HepG2 (cell line): ENCODE data around the gene SAMD14. TPM values are rescaled to one million over a fixed set of nuclear protein-coding genes. Genes with fewer than 3 reads are reported as not detected.

Experiments
- ATAC-seq: fragments of 200-7000 bp; cut with Tn5 transposase; 3 replicates; pipeline ENCODE4 v1.9.1; 2020; ENCODE audit warnings: mild to moderate bottlenecking, moderate library complexity
- BruUV-seq: library from RNA; stranded (reverse); fragments of 400-500 nt; replicated peaks from 2 replicates; lab custom pipeline; 2021; lab: Mats Ljungman, UMichigan
- CTCF ChIA-PET: fragments of 300-600 bp; formaldehyde crosslinking; extraction: SDS; loops from one replicate; lab custom pipeline; 2021; ENCODE audit warnings: low total read pairs, inconsistent platforms, low intra/inter-chr PET ratio; lab: Yijun Ruan, JAX
- POLR2A ChIA-PET: fragments of 350-600 bp; sonication (Branson Sonifier 250); formaldehyde crosslinking; loops from one replicate; lab custom pipeline; 2020; ENCODE audit warnings: antibody characterized with exemption, inconsistent platforms; lab: Yijun Ruan, JAX
- DNase-seq: peaks from one replicate; pipeline ENCODE4 v3.0.0-alpha.2; 2015; ENCODE audit warnings: low spot score
- FAIRE-seq: peaks from 3 replicates; lab custom pipeline; 2011; peaks lifted over from hg19 to GRCh38; lab: Jason Lieb, UNC
- H2AFZ ChIP-seq: one replicate; pipeline ENCODE4 v1.6.1; 2011; ENCODE audit warnings: low read length, inconsistent platforms
- H3K27ac ChIP-seq: fragments of 300-600 bp; 3 replicates; pipeline ENCODE4 v1.8.0; 2011; ENCODE audit warnings: mixed run types, mild to moderate bottlenecking, mixed read lengths, low read length, inconsistent platforms; ENCODE audit not compliant: insufficient read depth; ENCODE audit errors: extremely low read length
- H3K27me3 ChIP-seq, 2 experiments: fragments of 200-600 bp in 1 of 2; 2 replicates in 1 of 2; 3 replicates in 1 of 2; pipeline versions ENCODE4 v1.6.0 to v1.8.0; 2011; ENCODE audit warnings: low read length in 2 of 2, mild to moderate bottlenecking in 2 of 2, moderate library complexity in 2 of 2, inconsistent platforms in 1 of 2; ENCODE audit not compliant: insufficient read depth in 2 of 2, control insufficient read depth in 1 of 2
- H3K36me3 ChIP-seq, 2 experiments: fragments of 200-600 bp in 1 of 2; replicated peaks in 1 of 2; 2 replicates in 1 of 2; 3 replicates in 1 of 2; pipeline versions ENCODE4 v1.5.1 to v1.8.0; 2011; ENCODE audit warnings: low read length in 2 of 2, inconsistent platforms in 1 of 2; ENCODE audit not compliant: insufficient read depth in 2 of 2, control insufficient read depth in 1 of 2
- H3K4me1 ChIP-seq: 2 replicates; pipeline ENCODE4 v1.5.1; 2012; ENCODE audit warnings: low read length, inconsistent platforms; ENCODE audit not compliant: insufficient read depth
- H3K4me2 ChIP-seq: 2 replicates; pipeline ENCODE4 v1.6.0; 2011; ENCODE audit warnings: low read depth, low read length, inconsistent platforms
- H3K4me3 ChIP-seq, 3 experiments: fragments of 200-600 bp in 1 of 3; sonication (generic), shearing (Covaris generic) in 1 of 3; replicated peaks in 1 of 3; 2 replicates each; pipeline ENCODE4 v1.5.1; 2011 to 2016; ENCODE audit warnings: low read length in 3 of 3, inconsistent platforms in 2 of 3, low read depth in 2 of 3, mild to moderate bottlenecking in 2 of 3, control low read depth in 1 of 3, mixed read lengths in 1 of 3; ENCODE audit not compliant: insufficient read depth in 1 of 3
- H3K79me2 ChIP-seq: one replicate; pipeline ENCODE4 v1.6.1; 2011; ENCODE audit warnings: low read length, inconsistent platforms; ENCODE audit not compliant: insufficient read depth
- H3K9ac ChIP-seq: 2 replicates; pipeline ENCODE4 v1.6.0; 2011; ENCODE audit warnings: mild to moderate bottlenecking, low read depth, low read length, inconsistent platforms; ENCODE audit not compliant: insufficient read depth
- H3K9me3 ChIP-seq: 2 replicates; pipeline ENCODE4 v1.5.1; 2012; ENCODE audit warnings: mild to moderate bottlenecking, low read length
- H4K20me1 ChIP-seq: 2 replicates; pipeline ENCODE4 v1.6.0; 2011; ENCODE audit warnings: inconsistent platforms, mild to moderate bottlenecking, low read length, moderate library complexity; ENCODE audit not compliant: insufficient read depth
- CCDC6 ChIP-seq: sonication (generic); formaldehyde crosslinking; IDR thresholded peaks from 2 replicates; pipeline ENCODE4 v1.8.1; 2022; ENCODE audit warnings: mild to moderate bottlenecking, missing genetic modification reagents, moderate library complexity
- GABPA ChIP-seq, 2 experiments: IDR thresholded peaks; 2 replicates each; pipeline ENCODE4 v1.6.1; 2011 to 2016; ENCODE audit warnings: low read depth in 2 of 2, low read length in 1 of 2, missing biosample characterization in 1 of 2, missing genetic modification characterization in 1 of 2
- MIER2 ChIP-seq: IDR thresholded peaks from 2 replicates; pipeline ENCODE4 v1.6.1; 2016; ENCODE audit warnings: missing biosample characterization, missing genetic modification reagents
- NFKB2 ChIP-seq: sonication (generic); formaldehyde crosslinking; IDR thresholded peaks from 2 replicates; pipeline ENCODE4 v1.4.0; 2020; ENCODE audit warnings: missing genetic modification reagents, borderline replicate concordance
- ZMYM4 ChIP-seq: sonication (generic); formaldehyde crosslinking; IDR thresholded peaks from 2 replicates; pipeline ENCODE4 v1.8.1; 2023; ENCODE audit warnings: mild to moderate bottlenecking, missing genetic modification reagents
- ZNF263 ChIP-seq: sonication (generic); formaldehyde crosslinking; IDR thresholded peaks from 2 replicates; pipeline ENCODE4 v1.4.0; 2020; ENCODE audit warnings: missing genetic modification reagents
- ZNF44 ChIP-seq: sonication (generic); formaldehyde crosslinking; IDR thresholded peaks from 2 replicates; pipeline ENCODE4 v1.5.1; 2020; ENCODE audit warnings: mild to moderate bottlenecking, missing genetic modification reagents
- ZNF563 ChIP-seq: sonication (generic); formaldehyde crosslinking; IDR thresholded peaks from 2 replicates; pipeline ENCODE4 v1.8.0; 2022; ENCODE audit warnings: mild to moderate bottlenecking, moderate library complexity, missing genetic modification reagents
- WGBS: methylation state at CpG from one replicate; pipeline ENCODE4 v1.1.6; 2017; ENCODE audit warnings: low lambda C conversion rate; 5-methylcytosine and 5-hydroxymethylcytosine counted together
- in situ Hi-C: cut with HindIII; loops from 2 replicates; pipeline ENCODE4 v1.10.0; 2017; ENCODE audit warnings: low pct_unique_long_range_greater_than_20kb; ENCODE audit not compliant: extremely low pct_ligation_motif_present
- intact Hi-C: fragments of 100-400 bp; cut with micrococcal nuclease; formaldehyde crosslinking; loops from one replicate; pipeline ENCODE4 v1.10.0; 2022; ENCODE audit not compliant: unreplicated experiment
- polyA plus RNA-seq, 8 experiments: library from polyadenylated mRNA; depleted of rRNA in 3 of 8; stranded (reverse) in 7 of 8; unstranded in 1 of 8; fragments of >200 nt; fragmentation: Illumina TruSeq in 4 of 8; extraction: Trizol in 4 of 8; gene quantifications; 2 replicates each; pipeline versions ENCODE4 v1.2.1 to v1.2.3, GENCODE V29; 2011 to 2016; ENCODE audit warnings: low read depth in 4 of 8, missing spikeins in 1 of 8, mixed read lengths in 1 of 8; ENCODE audit not compliant: insufficient read depth in 1 of 8
- total RNA-seq, 5 experiments: library from RNA; depleted of rRNA; stranded (reverse); fragments of >200 nt; fragmentation: Illumina TruSeq; extraction: Trizol; gene quantifications; 2 replicates each; pipeline ENCODE4 v1.2.3, GENCODE V29; 2016; ENCODE audit warnings: low read depth in 1 of 5
- TF ChIP-seq, protein P1 (sequence below): fragments of 450-650 bp; IDR thresholded peaks from 2 replicates; pipeline ENCODE4 v1.6.1; 2016
- TF ChIP-seq, protein P2 (sequence below): IDR thresholded peaks from 2 replicates; pipeline ENCODE4 v1.6.1; 2016; ENCODE audit warnings: missing genetic modification reagents, missing compliant biosample characterization
- TF ChIP-seq, protein P3 (sequence below): sonication (generic); formaldehyde crosslinking; IDR thresholded peaks from 2 replicates; pipeline ENCODE4 v1.4.0; 2020; ENCODE audit warnings: missing genetic modification reagents, mild to moderate bottlenecking, borderline replicate concordance

The SAMD14 gene
- total and polyA plus RNA-seq, 2 of the 13 experiments (the other 11 are each of a cell fraction or from before 2014, with no cell fraction given), result 0.07 to 0.22 TPM

DNA sequence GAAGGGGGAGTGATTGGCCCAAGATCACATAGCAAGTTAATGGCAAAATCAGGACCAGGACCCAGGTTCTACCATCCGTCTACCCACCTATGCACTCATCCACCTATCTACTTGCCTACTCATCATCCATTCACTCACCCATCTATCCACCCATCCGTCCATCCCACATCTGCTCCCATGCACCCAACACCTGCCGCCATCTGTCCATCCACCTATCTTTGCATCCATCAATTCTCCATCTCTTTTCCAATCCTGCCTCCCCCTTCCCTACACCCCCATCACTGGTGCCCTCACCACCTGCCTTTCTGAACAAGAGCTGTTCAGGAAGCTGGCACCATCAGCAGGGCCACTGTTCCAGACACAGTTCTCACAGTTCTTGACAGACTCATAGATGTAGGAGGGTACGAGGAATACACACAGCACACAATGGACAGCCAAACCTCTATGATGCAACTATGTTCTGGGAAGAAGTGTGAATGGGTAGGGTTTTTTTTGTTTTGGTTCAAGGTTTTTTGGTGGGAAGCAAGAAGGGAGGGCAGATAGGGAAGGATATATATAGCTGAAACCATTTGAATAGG lies 4.5 kb downstream of the SAMD14 start:
- Histone ChIP-seq H3K9me3 (no peaks in the 10 kb centered on the region), H3K27me3 (peaks cover 11 to 38% of the 10 kb centered on the region in 2 experiments), H3K4me2 (no peak overlapping the region), H4K20me1 (no peaks in the 10 kb centered on the region), H3K4me3 (no peak overlapping the region), H3K36me3 (no peaks in the 10 kb centered on the region), H3K27ac (no peak overlapping the region), H3K9ac (no peak overlapping the region), H3K4me1 (peaks cover 30% of the 10 kb centered on the region), H2AFZ (no peak overlapping the region), H3K79me2 (no peaks in the 10 kb centered on the region)
- FAIRE-seq (no peak), DNase-seq (no peak), ATAC-seq (no peak)
- POLR2A ChIA-PET, result interaction anchor here (1.0 kb wide), 1 partner anchor 16 kb away, joined by 3 read pairs; no protein-coding TSS in a partner anchor
- in situ Hi-C loops (no loop called here), intact Hi-C loops (no loop called here)
- 51% methylated on average over 4 of the region's 4 CpGs for WGBS
- TF ChIP-seq, protein P1, sequence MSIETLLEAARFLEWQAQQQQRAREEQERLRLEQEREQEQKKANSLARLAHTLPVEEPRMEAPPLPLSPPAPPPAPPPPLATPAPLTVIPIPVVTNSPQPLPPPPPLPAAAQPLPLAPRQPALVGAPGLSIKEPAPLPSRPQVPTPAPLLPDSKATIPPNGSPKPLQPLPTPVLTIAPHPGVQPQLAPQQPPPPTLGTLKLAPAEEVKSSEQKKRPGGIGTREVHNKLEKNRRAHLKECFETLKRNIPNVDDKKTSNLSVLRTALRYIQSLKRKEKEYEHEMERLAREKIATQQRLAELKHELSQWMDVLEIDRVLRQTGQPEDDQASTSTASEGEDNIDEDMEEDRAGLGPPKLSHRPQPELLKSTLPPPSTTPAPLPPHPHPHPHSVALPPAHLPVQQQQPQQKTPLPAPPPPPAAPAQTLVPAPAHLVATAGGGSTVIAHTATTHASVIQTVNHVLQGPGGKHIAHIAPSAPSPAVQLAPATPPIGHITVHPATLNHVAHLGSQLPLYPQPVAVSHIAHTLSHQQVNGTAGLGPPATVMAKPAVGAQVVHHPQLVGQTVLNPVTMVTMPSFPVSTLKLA, result 0 out of 2 replicates have a peak, but pooled peaks have one; percentile 16
- TF ChIP-seq CCDC6 (CRISPR knock-in tag) (no peak), ZMYM4 (CRISPR knock-in tag) (no peak)
- no TSS peak for BruUV-seq
- CTCF ChIA-PET, result no interaction called here

DNA sequence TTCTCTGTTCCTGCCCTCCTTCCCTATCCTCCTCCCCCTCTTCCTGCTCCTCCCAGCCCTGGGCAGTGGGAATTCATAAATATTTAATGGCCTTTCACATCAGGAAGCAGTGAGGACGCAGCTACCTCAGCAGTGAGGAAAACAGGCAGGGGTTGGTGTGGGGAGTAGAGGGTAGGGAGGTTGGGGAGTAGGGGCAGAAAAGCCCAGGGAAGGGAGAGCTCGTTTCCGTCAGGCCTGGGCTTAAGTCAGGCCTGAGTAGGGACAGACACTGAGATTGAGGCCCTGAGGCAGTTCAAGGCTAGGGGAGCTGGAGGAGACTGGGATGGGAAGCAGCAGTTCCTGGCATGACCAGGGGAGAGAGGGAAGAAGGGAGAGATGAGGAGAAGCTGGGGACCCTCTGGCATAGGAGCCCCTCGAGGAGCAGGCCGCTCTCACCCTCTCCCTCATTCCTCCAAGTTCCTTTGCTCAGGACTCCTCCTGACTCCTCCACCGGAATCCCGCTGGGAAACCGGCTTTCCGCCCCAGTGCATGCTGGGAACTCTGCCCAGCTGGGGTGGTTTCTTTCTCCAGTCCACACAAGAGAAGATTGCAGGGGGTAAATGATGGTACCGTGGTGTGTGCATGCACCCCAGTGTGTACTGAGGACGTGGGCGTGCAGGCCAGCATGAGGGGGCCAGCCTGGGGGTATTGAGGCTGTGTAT lies 6.2 kb downstream of the SAMD14 start:
- Histone ChIP-seq H4K20me1 (no peaks in the 10 kb centered on the region), H2AFZ (peak overlapping the region; percentile 39), H3K4me2 (peak overlapping the region; percentile 82), H3K9ac (peak overlapping the region; percentile 51; the same call in 1 of the 2 replicates), H3K4me3 (peak overlapping the region; percentile 9 to 69 (median 34); a peak in 5 of 6 replicates), H3K79me2 (no peaks in the 10 kb centered on the region), H3K27me3 (peaks cover 6 to 45% of the 10 kb centered on the region in 2 experiments), H3K4me1 (peaks cover 40% of the 10 kb centered on the region), H3K27ac (no peak overlapping the region), H3K9me3 (no peaks in the 10 kb centered on the region), H3K36me3 (no peaks in the 10 kb centered on the region)
- no TSS peak for BruUV-seq
- ChIA-PET CTCF (no interaction called here), POLR2A (interaction anchor here (0.5 to 2.2 kb wide), 9 partner anchors 9 to 29 kb away, joined by 3 to 6 read pairs (median 4); no protein-coding TSS in a partner anchor)
- DNase-seq (no peak), FAIRE-seq (no peak), ATAC-seq (peak; percentile 54)
- WGBS, result 3% methylated on average over 11 of the region's 12 CpGs
- in situ Hi-C loops (no loop called here), intact Hi-C loops (no loop called here)
- TF ChIP-seq MIER2 (CRISPR knock-in tag) (no peak), NFKB2 (peak; percentile 27; the same call in 1 of the 2 replicates), ZNF263 (CRISPR knock-in tag) (peak; percentile 96), GABPA (IDR thresholded peaks at IDR 0.05; ENCODE audit: low read depth, low read length) (no peak), GABPA (CRISPR knock-in tag; IDR thresholded peaks at IDR 0.05; ENCODE audit: low read depth) (no peak), ZNF563 (CRISPR knock-in tag) (no peak), ZNF44 (peak; percentile 13; the same call in 1 of the 2 replicates)
- TF ChIP-seq, protein P2, sequence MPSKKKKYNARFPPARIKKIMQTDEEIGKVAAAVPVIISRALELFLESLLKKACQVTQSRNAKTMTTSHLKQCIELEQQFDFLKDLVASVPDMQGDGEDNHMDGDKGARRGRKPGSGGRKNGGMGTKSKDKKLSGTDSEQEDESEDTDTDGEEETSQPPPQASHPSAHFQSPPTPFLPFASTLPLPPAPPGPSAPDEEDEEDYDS (CRISPR knock-in tag), result 0 out of 2 replicates have a peak, but pooled peaks have one; percentile 14
- TF ChIP-seq, protein P3, sequence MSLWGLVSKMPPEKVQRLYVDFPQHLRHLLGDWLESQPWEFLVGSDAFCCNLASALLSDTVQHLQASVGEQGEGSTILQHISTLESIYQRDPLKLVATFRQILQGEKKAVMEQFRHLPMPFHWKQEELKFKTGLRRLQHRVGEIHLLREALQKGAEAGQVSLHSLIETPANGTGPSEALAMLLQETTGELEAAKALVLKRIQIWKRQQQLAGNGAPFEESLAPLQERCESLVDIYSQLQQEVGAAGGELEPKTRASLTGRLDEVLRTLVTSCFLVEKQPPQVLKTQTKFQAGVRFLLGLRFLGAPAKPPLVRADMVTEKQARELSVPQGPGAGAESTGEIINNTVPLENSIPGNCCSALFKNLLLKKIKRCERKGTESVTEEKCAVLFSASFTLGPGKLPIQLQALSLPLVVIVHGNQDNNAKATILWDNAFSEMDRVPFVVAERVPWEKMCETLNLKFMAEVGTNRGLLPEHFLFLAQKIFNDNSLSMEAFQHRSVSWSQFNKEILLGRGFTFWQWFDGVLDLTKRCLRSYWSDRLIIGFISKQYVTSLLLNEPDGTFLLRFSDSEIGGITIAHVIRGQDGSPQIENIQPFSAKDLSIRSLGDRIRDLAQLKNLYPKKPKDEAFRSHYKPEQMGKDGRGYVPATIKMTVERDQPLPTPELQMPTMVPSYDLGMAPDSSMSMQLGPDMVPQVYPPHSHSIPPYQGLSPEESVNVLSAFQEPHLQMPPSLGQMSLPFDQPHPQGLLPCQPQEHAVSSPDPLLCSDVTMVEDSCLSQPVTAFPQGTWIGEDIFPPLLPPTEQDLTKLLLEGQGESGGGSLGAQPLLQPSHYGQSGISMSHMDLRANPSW (CRISPR knock-in tag), result no peak
